NCI-H460 (cell line): ENCODE data around the gene CDCP2. TPM values are rescaled to one million over a fixed set of nuclear protein-coding genes. Genes with fewer than 3 reads are reported as not detected.
"Not testable (repeated sequence)": the region's sequence is repeated elsewhere in the genome, so short reads cannot be mapped to it uniquely, and the experiment has no call there.

Source experiments
- DNase-seq: peaks from one replicate; pipeline ENCODE4 v3.0.0-alpha.2; 2016; ENCODE audit warnings: low read depth; ENCODE audit errors: extremely low read depth
- small RNA-seq, 2 experiments: library from RNA; depleted of rRNA; stranded (forward); fragments of <200 nt; gene quantifications; one replicate each; pipeline ENCODE3, GENCODE V24; 2014
- total RNA-seq: library from RNA; depleted of rRNA; stranded (reverse); fragments of >200 nt; shearing (Covaris generic); gene quantifications from 2 replicates; pipeline ENCODE4 v1.2.3, GENCODE V29; 2014; rRNA removed

Gene CDCP2
- total RNA-seq, 1 experiment from 2014 or later = not detected

DNA sequence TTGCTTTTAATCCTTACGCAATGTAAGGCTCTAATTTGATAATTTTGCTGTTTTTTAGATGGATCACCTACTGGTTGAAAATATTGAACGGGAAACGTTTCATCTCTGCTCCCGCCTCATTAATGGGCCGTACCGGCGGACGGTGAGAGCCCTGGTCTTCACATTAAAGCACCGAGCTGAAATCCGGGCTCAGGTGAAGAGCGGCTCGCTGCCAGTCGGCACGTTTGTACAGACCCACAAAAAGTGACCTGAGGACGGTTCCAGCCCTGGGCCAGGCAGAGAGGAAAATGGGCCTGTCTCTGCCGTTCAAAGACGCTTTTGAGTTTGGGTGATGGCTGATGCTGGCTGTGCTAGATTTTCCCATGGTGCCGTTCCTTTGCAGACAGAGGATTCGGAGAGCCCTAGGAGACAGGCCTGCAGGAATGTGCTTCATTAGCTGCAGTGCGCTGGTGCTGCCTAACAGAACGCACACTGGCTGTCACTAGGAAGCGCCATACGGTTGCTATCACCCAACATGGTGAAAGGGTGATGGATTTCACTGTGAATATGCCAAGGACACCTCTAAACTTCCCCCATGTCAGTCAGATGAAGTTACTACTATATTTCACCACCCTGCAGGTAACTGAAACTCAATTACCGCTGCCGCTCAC lies 56.4 kb downstream of the CDCP2 start:
- DNase-seq = no peak

DNA sequence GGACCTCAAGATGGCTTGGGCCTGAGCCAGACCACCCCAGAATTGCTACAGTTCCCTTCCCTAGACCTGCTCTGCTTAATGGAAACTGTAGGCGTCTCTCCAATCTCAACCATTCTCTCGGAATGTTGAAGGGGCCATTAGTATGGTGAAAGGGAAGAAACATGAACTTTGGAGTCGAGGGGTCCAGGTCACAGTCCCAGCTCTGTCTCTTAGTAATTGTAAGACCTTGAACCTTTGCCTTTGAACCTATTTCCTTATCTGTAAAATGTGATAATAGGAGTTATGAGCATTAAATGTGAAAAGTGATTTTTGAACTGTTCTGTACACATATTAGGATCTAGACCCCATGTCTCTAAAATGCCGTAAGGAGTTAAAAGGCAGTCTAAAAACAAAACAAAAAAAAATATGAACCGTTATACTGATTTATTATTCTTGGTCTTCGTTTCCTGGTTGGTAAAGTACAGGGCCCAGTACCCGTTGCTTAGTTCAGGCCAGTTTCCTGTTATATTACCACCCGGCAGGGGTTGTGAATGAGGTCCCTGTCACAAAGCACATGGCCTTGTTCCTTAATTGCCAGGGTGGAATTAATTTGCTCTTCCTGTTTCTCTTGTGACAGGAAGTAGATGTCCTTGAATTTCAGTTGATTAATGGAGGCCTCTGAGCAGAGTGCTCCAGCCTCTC lies 57.1 kb downstream of the CDCP2 start:
- no peak for DNase-seq

DNA sequence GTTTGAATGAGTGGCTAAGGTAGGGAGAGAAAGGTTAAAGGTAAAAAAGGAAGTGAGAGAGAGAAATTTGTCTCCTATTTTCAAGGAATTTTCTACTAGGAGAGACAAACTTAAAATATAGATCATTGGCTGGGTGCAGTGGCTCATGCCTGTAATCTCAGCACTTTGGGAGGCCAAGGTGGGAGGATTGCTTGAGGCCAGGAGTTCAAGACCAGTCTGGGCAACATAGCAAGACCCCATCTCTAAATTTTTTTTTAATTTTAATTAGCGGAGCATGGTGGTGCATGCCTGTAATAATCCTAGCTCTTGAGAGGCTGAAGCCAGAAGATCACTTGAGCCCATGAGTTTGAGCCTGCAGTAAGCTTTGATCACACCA lies 58.1 kb downstream of the CDCP2 start:
- DNase-seq = not testable (repeated sequence)

DNA sequence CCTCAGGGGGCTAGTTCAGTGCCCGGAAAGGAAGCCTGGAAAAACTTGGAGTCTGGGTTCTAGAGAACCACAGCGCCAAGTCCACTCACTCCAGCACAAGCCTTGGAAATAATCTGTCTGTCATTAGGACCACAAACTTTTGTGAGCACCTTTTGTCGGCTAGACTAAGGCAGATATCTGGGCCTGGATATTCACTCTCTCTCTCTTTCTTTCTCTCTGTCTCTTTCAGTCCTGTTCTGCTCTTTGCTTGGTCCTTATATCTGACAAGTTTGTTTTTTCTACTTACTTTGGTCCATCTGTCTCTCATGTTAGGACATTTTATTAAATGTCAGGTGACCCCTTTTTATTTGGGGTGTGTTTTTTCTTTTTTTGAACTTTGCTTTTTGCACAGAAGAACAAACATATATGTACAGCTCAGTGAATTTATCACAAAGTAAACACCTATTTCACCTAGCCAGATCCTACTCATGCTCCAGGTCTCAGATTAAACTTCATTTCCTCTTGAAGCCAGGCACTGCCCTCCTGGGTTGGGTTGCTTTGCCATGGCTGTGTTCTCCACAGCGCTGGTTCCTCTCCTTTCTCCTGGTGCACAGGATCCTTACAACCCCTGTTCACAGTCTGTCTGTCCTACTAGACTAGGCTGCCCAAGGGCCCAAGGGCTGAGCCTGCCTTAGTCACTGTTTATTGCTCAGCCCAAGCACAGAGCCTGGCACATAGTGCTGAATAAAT lies 58.6 kb downstream of the CDCP2 start:
- no peak for DNase-seq

DNA sequence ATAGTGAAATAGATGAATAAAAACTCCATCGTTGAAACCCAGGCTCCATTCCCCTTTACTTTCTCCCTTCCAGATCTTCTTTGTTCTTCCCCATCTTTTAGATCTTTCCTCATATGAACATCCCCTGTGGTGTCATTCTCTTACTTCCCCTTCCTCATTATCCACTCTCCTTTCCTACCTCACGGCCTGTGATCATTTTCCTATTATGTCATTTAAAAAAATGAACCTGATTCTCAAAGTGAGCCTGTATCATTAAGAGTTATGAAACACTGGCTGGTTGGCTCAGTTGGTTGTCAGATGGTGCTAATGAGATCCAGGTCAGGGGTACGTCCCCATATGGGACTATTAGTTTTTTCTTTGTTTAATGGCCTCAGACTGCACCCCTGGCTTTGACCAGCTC lies 61.1 kb downstream of the CDCP2 start:
- no peak for DNase-seq

DNA sequence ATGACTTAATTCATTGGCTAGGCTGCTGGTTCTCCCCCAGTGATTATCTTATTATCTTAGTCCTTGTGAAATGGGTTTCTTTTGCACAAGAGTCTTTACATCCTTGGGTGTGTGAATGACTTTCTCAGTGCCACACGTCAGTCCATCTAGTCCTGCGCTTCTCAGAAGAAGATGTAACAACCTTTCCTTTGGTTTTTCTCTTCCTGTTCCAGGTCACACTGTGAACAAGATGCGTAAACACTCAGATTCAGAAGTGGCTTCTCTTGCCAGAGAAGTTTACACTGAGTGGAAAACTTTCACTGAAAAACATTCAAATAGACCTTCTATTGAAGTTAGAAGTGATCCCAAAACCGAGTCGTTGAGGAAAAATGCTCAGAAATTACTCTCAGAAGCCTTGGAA lies 64.4 kb downstream of the CDCP2 start:
- DNase-seq = no peak

DNA sequence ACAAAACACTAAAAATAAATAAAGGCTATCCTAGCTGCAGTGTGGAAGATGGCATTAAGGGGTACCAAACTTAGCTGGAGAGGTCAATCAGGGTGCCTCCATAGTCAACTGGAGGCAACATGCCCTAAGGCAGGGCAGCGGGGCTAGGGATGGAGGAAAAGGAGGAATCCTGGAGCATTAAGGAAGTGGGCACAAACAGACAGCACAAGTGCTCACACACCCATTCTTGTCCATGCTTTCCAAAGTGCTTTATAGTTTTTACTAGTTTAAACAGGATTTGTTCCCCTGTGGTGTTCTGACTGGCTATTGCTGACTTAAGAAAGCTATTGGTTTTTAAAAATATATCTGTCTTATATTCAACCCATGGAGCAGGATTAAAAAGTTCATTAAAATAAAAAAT lies 66.0 kb downstream of the CDCP2 start:
- no peak for DNase-seq

DNA sequence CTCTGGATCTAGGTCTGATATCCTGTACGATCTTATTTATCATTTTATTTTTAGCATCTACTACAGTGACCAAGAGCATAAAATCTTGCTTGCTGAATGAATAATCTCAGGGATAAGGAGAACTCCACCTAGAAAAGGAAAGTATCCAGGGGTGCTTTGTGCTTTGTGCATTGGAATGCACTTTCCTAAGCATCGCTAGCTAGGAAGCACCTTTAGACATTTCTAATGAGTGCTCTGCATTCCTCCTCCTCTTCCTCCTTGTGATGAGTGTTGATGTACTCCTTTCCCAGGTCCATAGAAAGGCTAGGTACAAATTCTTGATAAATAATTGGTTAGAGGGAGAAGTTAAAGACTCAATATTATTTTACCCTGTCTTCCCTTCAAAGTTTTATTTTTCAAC lies 68.0 kb downstream of the CDCP2 start:
- DNase-seq = no peak

Small RNA genes within 50 kb of the gene (small RNA-seq; reads per million reads assigned to genes)
- gene AL353898.1 (0 reads per million in 2 experiments), gene AL353898.2 (0 reads per million in 2 experiments)

Other genes starting within 250 kb of the CDCP2 start
- gene IFT25, start 207.3 kb downstream of the CDCP2 start, total RNA-seq = 25.9 and 32.6 TPM in 2 replicates
- 17.6 and 18.3 TPM in 2 replicates for gene LRRC42, start 206.7 kb downstream of the CDCP2 start, total RNA-seq
- gene LDLRAD1, start 134.8 kb downstream of the CDCP2 start, total RNA-seq = 0.52 TPM in 1 of 2 replicates, not detected in the other
- gene TMEM59, start 99.8 kb downstream of the CDCP2 start, total RNA-seq = 131 and 161 TPM in 2 replicates
- 2.0 and 2.3 TPM in 2 replicates for gene TCEANC2, start 99.4 kb downstream of the CDCP2 start, total RNA-seq
- 2.8 and 3.2 TPM in 2 replicates for gene CYB5RL, start 47.0 kb upstream of the CDCP2 start, total RNA-seq
- 152 and 175 TPM in 2 replicates for gene MRPL37, start 47.2 kb upstream of the CDCP2 start, total RNA-seq